HG03175 (cell line): Measurements from ENCODE around the gene USH2A.
"Not testable (repeated sequence)": the region's sequence is repeated elsewhere in the genome, so short reads cannot be mapped to it uniquely, and the experiment has no call there.

Source experiments
- ATAC-seq: cut with Tn5 transposase; IDR thresholded peaks from one replicate; pipeline ENCODE4 v1.9.1; 2021; ENCODE audit warnings: mild to moderate bottlenecking, moderate library complexity; ENCODE audit not compliant: unreplicated experiment

USH2A gene

GRCh38 chr1:216057063-216057462, 366.2 kb downstream of the USH2A start:
- ATAC-seq = no peak

- ATAC-seq = no peak
Measured at GRCh38 chr1:216055004-216055403, 368.2 kb downstream of the USH2A start.

- ATAC-seq = no peak
Measured at GRCh38 chr1:216054600-216054999, 368.6 kb downstream of the USH2A start.

- ATAC-seq = no peak
Measured at GRCh38 chr1:216051071-216051470, 372.2 kb downstream of the USH2A start.

- no peak for ATAC-seq
Measured at GRCh38 chr1:216049741-216050430, 373.4 kb downstream of the USH2A start.

DNA sequence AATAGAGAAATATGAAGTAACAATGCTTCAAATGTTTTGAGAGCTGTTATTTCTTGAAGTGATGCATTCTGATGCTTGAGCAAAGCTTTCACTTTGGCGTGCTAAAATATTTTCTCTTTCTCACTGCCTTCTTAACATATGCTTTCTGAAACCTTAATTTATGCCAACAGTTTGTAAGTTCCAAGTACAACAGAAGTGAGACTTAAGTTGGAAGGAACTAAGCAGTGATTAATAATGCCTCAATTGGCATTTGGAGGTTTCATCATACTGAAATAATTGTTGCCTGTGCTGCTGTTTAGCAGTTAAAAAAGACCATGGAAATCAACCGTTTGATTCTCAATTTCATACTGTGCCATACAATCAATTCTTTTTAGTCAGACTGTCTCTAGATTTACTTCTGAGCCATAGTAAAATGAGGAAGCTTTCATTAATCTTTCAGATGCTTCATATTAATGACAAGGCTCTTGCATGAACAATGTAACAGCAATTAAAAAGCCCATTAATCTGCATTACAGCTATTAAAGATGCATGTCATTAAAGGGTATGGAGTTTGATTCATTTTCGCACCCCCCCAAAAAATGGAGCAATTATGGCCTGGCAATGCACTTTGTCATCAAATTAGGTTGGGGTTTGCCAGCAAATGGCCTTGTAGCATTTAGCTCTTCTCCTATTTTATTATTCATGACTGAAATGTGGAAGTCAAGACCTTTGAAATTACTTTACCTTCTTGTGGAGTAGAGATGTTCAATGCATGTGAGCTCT, 375.3 kb downstream of the USH2A start:
- no peak for ATAC-seq

DNA sequence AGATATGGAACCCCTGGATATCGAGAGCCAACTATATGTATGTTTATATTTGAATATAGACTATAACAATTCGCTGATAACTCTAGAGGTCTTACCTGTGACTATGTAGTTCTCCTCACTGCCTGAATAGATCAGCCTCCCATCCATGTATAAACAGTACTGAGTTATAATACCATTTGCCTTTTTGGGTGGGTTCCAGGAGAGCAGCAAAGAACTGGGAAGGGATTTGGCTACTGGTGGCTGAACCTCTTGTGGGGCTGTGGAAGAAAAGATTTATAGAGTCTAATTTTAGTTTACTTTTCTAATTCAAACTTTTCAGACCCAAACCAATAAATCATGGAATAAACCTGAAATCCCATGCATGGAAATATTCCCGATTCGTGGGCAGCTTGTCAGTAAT, 376.9 kb downstream of the USH2A start:
- ATAC-seq = no peak

GRCh38 chr1:216045400-216045799, 377.8 kb downstream of the USH2A start:
- no peak for ATAC-seq

DNA sequence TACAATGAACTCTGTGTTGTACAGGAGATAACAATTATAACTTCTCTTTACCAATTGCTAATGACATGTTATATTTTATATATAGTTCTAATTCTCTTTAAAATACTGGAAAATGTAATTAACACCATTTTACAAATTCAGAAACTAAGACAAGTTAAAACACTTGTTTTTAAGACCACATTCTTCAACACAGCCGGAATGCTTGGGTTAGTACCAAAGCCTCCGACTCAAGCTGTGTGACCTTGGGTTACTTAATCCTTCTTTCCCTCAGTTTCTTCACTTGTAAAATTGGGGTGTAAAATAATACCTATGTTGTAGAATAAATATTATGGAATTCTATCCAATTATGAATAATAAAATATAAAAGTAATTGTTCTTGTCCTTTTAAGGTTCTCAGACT, 378.7 kb downstream of the USH2A start:
- ATAC-seq = no peak

GRCh38 chr1:216034506-216034905, 388.7 kb downstream of the USH2A start:
- ATAC-seq = no peak

GRCh38 chr1:216032961-216033614, 390.2 kb downstream of the USH2A start:
- ATAC-seq = no peak

- ATAC-seq = no peak
Measured at GRCh38 chr1:216032284-216032683, 391.0 kb downstream of the USH2A start.

DNA sequence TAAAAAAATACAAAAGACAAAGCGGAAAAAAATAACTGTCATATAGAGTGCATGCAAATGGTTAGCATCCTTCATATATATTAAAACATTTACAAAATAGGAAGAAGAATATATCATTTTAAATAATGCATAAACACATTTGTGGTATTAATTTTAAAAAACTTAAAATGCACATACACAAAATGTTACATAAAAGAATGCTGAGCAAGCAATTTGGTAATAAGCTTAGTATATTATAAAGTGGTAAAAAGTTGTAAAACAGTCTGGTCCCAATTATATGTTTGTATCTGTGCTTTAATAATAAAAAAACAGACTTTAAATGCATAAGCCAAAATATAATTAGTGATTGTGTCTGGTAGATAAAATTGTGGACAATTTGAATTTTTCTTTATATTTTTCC, 394.6 kb downstream of the USH2A start:
- ATAC-seq = no peak

DNA sequence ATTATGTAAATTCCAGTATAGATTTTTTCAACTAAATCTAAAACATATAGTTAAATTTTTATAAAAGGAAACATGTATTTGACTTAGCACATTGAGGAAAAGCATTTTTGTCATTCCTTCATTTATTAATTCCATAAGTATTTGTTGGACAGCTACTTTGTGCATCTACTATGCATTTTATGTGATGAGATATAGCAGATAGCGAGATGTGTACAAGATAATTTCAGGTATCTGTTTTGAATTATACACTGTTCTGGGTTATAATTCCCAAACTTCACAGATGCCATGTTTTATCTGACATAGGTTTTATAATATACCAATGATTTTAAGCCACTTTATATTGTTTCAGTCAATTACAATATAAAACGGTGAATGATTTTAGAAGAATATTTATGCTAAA, 398.7 kb downstream of the USH2A start:
- no peak for ATAC-seq

DNA sequence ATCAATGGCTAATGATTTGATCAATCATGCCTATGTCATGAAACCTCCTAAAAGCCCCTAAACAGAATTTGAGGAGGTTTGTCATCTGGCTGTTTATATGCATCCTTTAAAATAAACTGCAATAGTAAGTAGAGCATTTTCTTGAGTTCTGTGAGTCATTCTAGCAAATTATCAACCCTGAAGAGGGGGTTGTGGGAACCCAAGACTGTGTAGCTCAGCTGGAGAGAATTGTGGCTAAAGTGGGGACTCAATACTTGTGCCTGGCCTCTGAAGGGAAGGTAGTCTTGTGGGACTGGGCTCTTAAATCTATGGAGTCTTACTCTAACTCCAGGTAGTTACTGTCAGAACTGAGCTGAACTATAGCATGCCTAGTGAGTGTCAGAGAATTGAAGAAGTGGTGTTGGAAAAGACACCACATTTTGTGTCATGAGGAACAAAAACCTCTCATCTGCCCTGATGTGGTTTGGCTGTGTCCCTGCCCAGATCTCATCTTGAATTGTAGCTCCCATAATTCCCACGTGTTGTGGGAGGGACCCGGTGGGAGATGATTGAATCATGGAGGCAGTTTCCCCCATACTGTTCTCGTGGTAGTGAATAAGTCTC, 402.4 kb downstream of the USH2A start:
- ATAC-seq = peak; percentile 53

- ATAC-seq = no peak
Measured at GRCh38 chr1:216015116-216015515, 408.1 kb downstream of the USH2A start.

GRCh38 chr1:216014086-216014485, 409.2 kb downstream of the USH2A start:
- no peak for ATAC-seq

DNA sequence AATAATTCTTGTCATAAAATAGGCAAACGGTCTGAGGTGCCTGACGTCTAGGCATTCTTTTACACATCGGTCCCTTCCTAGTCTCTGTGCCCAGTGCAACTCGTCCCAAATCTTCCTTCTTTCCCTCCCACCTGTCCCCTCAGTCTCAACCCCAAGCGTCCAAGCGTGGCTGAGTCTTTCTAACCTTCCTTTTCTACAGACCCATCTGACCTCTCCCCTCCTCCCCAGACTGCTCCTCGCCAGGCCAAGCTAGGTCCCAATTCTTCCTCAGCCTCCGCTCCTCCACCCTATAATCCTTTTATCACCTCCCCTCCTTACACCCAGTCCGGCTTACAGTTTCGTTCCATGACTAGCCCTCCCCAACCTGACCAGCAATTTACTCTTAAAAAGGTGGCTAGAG, 413.8 kb downstream of the USH2A start:
- not testable (repeated sequence) for ATAC-seq

GRCh38 chr1:216005916-216006315, 417.3 kb downstream of the USH2A start:
- peak; percentile 97 for ATAC-seq

DNA sequence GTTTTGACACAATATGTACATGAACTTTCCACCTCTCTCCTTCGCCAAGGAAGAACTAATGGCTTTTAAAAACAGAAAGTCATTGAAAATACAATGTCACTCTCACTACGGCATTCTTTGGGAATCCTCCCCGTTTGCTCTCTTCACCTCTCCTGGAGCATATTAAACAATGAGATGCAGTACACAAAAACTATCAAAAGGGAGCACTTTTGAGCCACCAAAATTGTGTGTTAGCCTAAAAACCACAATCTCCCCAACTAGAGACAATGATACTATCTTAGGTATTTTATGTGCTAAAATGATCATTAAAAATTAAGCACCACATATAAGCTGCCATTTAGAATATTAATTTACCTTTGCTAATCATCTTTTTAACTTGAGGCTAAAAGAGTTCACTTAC, 430.6 kb downstream of the USH2A start:
- no peak for ATAC-seq

GRCh38 chr1:215987092-215987875, 436.0 kb downstream of the USH2A start:
- ATAC-seq = no peak
